ENCODE measurements around the gene OAS2. TPM values are rescaled to one million over a fixed set of nuclear protein-coding genes. Genes with fewer than 3 reads are reported as not detected.

OAS2 gene
- total and polyA plus RNA-seq, 2 of the 8 experiments (the other 6 are each of a cell fraction or from before 2014, with no cell fraction given) = 0.06 TPM; not detected in 1

- no peak for TF ChIP-seq CHD7 (IDR thresholded peaks at IDR 0.05; ENCODE audit: insufficient replicate concordance, low read length)
- TF ChIP-seq EP300 (IDR thresholded peaks at IDR 0.05; ENCODE audit: borderline replicate concordance in 1 of 2, low read depth in 2 of 2, low read length in 2 of 2) = no peak
- TF ChIP-seq ASH2L (IDR thresholded peaks at IDR 0.05; ENCODE audit: low read length) = no peak
- TF ChIP-seq SP4 (IDR thresholded peaks at IDR 0.05; ENCODE audit: low read length) = no peak
- TF ChIP-seq ZNF274 (IDR thresholded peaks at IDR 0.05; ENCODE audit: borderline replicate concordance, extremely low read depth, low read length) = no peak
- no peak for TF ChIP-seq SUZ12 (IDR thresholded peaks at IDR 0.05; ENCODE audit: low read length)
Observed at GRCh38 chr12:112965643-112966042, 12.7 kb upstream of the OAS2 start (continued).
